T-helper 9 cell (primary cell): ENCODE measurements around the gene TMCC1.

Source experiments
- DNase-seq: peaks from one replicate; pipeline ENCODE4 v3.0.0-alpha.2; 2020

Gene TMCC1

DNA sequence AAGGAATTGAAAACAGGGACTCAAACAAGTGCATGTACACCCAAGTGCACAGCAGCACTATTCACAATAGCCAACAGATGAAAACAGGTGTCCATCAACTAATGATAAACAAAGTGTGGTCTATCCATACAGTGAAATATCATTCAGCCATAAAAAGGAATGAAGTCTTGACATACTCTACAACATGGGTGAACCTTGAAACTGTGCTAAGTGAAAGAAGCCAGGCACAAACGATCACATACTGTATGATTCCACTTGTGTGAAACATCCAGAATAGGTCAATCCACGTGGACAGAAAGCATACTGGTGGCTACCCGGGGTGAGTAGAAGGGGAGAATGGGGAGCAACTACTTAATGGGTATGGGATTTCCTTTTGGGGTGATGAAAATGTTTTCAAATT, 257.4 kb downstream of the TMCC1 start:
- no peak for DNase-seq

DNA sequence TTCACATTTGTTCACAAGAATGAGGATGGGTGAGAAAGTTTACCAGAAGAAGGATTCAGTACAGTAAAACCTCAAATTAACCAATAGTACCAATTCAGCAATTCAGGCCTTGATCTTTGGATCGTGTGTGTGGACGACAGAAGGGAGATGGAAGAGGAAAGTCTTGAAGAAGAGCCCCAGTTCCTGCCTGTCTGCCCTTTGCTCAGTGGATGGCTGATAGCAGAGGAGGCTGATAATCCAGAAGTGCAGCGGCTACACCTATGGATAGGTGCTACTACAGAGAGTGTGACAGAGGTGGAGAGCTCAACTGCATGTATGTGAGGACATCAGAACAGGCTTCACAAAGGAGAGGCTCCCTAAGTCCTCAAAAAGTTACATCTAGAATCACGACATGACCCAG, 257.9 kb downstream of the TMCC1 start:
- DNase-seq: no peak

- no peak for DNase-seq
These were observed 259.6 kb downstream of the TMCC1 start for GRCh38 chr3:129633751-129634481.

DNA sequence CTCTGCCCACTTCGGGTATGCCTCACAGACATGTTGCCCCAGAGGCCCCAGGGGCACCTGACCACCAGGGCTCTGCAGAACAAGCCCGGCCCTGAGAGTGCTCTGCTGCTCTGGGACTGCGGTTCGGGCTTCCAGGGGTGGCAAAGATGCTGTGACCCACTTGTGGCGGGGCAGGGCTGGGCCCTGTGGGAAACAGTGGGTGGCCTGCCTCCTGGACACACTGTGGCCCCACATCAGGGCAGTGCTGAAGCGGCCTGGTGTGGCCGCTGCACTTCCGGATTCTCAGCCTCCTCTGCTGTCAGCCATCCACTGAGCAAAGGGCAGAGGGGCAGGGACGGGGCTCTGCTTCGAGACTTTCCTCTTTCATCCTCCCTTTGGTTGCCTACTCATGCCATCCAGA, 260.5 kb downstream of the TMCC1 start:
- no peak for DNase-seq

DNA sequence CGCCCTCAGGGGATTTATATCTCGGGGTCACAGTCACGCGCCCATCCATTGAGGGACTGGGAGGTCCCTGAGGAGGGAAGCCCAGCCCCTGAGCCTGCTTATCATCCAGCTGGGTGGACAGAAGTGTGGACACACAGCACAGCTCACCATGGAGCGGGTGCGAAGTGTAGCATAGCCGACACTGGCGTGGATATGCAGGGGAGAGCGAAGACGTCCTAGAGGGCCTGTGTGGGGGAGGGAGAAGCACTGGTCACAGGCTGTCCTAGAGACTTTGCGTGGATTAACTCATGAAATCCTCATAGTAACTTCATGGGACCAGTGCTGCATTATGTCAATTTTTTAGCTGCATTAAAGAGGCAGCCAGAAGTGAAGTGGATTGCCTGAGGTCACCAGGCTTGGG, 261.0 kb downstream of the TMCC1 start:
- no peak for DNase-seq

DNA sequence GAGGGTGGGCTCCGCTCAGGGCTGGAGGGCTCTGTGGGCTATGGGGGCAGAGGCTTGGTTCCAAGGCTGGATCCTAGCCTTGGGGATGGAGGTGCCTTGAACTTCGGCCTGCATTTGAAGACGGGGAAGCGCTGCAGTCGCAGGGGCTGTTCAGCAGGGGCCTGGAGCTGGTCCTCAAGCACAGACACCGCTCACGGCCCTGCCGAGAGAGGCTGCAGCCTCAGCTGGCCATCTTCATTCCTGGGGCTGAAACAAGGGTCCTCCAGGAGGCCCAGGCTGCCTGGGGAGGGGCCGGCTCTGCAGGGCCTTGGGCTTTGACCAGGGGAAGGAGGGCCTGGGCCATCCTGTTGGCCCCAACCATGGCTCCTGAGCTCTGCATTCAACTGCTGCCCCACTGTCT, 261.5 kb downstream of the TMCC1 start:
- DNase-seq: no peak

DNA sequence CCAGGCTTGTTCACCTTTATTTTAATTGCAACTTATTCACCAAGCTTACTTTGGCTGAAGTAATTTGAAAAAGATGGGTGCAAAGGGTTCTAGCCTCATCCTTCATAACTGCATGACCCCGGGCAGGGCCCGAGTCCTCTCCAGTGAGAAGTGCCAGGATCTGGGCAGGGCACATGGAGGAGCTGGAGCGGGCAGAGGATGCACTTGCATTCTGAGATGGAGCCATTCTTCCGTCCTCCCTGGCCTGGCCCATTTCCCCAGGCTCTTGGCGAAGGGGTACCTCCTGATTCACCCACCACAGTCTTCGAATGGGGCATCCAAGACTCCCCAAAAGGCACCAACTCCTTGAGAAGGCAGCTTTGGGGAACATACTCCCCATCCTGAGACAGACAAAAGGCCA, 264.5 kb downstream of the TMCC1 start:
- no peak for DNase-seq

DNA sequence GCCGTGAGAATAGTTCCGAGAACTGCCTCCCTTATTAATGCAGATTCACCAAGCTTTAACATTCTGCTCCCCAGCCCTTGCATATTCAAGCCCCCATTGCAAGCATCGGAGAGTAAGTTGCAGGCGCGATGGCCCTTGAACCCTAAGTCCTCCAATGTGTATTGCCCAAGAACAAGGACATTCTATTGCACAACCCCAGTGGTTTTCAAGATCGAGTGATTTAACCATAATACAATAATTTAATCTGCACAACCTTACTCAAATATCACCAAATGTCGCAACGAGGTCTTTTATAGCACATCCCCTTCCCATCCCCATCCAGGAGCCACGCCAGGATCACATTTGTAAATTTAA, 265.4 kb downstream of the TMCC1 start:
- no peak for DNase-seq

DNA sequence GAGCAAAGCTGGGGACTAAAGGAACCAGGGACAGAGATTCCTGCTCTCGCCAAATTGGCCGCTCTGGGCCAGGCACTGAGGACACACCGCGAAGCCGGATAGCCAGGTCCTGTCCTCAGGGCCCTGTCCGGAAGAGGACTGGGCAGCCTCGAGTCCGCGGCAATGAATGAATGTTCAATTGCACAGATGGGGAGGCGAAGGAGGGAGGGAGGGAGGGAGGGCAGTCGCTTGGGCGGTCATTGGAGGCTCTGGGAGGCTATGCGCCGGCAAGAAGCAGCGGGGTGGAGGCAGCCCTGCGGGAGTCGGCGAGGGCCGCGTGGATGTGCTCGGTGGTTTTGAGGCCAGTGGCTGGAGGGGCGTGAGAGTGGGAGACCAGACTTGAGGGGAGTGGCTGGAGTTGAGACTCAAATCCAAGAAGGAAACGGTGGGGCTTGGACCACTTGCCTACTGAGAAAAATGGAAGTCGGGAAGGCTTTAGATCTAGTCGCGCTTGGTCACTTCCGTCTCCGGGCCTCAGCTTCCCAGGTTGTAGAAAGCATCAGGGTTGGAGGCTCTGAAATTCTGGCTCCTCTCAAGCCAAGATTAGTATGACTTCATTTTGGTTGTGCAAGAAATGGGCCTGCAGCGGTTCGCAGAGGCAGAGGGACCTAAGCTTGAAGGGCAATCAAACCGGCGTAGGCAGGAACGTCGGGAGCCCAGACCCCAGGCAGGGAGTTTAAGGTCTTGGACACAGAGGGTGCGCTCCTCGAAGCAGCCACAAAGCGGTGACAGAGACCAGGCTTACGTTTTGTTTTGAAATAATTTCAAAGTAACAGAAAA, 266.0 kb downstream of the TMCC1 start:
- DNase-seq: peak; percentile 44

DNA sequence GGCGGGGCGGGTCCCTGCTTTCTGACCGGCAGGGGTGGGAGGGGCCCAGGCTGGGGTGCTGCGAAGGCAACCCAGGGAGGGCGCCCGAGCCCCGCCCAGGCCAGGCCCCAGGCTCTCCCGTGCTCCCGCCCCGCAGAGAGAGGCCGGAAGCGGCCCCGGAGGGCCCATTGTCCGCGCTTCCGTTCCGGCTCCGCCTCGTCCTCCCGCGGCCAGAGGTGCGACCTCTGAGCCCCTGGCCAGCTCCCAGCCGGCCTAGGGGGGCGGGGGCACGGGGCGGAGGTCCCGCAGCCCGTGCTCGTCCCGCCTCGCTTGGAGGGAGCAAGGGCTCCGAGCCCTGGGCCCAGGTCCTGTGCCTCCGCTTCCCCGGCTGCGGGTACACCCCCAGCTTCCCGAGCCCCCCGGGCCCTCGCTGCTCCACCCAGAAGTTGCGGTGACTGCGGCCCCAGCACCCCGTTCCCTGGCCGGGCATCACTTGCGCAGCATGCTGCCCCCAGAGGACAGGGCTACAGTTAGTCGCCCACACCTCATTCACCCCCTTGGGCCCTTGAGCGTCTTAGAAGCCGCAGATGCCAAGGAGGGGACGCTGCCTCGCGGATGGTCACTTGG, 266.7 kb downstream of the TMCC1 start:
- DNase-seq: peak; percentile 45

DNA sequence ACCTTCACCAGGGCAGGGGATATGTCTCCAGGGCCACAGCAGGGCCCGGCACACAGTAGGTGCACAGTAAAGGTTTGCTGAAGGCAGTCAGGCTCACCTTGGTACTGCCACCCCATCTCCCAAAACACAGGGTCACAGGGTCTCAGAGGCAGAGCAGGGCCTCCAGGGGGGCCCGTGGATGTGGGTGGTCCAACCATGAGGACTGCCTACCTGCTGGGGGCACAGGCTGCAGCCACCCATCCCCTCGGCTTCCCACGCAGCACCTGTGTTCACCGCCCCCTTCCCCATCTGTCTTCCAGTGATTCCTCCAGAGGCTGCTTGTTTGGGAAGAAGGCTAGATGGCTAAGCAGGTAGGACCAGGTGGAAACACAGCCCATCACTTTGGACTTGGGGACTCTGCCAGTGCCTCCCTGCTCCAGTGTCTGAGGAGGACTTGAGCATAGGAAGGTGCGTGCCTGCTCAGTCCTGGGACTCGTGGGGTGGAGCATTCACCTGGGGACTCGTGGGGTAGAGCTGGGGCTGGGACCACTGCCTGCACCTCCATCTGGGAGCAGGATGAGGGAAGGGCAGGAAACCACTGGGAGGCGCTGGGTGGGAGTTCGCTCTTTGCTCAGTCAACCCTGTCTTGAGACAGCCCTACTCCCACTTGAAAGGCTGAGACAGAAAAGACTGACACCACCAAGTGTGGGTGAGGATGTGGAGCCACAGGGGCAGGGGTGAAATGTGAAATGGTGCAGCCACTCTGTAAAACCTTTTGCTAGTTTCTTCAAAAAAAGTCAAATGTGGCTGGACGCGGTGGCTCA, 268.2 kb downstream of the TMCC1 start:
- no peak for DNase-seq

DNA sequence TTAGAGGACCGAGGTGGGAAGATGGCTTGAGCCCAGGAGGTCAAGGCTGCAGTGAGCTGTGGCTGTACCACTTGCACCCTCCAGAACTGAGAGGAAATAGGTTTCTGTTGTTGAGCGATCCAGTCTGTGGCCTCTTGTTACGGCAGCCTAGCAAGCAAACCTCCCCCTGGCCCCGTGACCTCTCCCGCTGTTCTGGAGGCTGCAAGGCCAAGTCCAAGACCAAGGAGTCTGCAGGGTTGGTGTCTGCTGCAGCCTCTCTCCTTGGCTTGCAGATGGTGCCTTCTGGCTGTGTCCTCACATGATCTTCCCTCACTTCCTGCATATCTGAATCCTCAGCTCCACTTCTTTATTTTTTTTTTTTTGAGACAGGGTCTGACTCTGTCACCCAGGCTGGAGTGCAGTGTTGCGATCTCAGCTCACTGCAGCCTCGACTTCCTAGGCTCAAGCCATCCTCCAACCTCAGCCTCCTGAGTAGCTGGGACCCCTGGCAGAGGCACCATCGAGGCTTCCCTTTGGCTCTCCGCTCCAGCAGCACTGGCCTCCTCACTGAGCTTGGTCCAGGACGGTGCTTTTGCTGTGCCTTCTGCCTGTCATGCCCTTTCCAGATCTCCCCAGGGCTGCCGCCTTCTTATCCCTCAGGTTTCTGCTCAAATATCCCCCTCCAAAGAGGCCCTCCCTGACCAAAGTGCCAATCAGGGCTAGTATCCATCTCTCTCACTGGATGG, 269.0 kb downstream of the TMCC1 start:
- DNase-seq: no peak

DNA sequence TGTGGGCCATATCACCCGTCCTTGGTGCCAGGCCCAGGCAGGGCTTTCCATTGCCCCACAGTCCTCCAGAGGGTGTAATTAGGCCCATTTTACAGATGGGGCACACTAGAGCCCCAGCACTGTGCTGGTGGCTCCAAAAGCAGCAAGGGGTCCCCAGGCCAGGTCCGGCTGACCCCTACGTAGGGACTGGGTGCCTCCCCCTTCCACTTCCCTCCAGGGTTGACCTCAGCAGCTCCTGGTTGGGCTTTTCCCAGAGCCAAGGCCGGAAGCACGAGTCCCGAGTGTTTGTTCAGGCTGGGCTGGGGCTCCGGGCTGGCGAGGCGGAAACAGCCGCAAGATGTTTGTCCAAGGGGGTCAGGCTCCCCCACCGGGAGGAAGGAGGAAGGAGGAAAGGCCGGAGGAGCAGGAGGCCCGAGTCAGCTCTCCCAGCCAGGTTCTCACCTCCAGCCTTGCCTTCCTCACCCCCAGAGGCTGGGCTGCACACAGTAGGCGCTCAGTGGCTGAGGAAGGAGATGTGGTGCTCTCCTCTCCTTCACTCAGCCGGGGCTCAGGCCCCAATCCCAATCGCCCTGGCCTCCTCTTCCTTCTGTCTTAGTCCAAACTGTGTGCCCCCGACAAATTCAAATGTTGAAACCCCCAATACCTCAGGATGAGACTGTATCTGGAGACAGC, 269.9 kb downstream of the TMCC1 start:
- no peak for DNase-seq

GRCh38 chr3:129622933-129623332, 270.6 kb downstream of the TMCC1 start:
- DNase-seq: no peak

DNA sequence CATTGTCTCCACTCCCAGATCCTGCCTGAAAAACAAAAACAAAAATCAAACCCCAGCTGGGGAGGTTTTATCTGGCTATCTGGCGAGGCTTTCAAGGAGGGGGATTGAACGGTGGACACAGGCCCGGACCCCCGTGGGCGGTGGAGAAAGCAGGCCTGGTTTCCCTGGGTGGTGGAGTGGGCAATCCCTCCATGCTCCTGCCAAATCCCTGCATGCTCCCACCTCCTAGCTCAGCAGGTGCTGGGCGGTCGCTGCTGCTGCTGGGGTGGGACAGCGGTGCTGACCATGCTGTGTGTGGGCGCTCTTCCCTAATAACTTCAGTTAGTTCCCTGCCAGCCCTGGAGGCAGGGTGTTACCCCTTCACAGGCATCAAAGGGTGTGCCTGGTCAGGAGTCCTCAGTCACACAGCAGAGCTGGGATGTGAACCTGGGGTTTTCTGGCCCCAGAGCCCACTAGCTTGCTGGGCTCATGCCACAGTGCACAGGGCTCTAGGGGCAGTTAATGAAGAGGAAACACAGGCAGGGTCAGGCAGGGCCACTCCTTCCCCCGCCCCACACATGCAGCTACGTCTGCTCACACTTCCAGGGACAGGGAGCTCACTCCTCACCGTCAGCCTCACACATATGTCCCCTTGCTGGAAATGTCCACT, 271.2 kb downstream of the TMCC1 start:
- no peak for DNase-seq

GRCh38 chr3:129621626-129622225, 271.8 kb downstream of the TMCC1 start:
- no peak for DNase-seq

DNA sequence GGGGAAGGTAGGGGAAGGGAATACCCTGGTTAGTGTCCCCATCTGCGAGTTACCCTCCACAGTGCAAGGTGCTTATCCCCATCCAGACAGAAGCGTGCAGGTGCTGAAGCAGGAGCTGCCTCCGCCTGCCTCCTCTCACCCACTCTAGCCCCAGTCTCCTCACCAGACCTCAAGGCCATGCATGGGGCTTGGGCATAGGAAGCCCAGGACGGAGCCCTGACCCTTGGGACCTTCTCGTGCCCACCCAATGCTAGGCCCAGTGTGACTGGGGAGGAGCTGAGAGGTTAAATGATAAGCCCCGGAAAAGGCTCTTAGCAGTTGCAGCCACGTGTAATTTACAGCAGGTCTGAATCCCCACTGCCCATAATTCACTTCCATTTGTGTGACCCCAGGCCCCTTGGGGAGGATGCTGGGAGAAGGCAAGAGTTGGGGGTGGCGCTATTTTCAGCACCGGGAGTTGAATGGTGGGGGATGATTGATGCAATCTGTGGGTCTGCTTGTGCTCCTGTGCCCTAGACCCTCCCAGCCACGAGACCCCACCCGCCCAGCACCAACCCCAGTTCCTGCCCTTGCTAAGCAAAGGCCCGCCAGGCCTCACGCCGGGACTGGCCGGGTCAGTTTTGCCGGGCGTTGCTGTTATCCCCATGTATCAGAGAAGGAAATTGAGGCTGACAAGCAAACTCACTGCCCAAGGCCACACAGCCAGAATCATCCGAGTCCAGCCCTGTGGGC, 272.5 kb downstream of the TMCC1 start:
- no peak for DNase-seq

GRCh38 chr3:129619726-129620162, 273.8 kb downstream of the TMCC1 start:
- no peak for DNase-seq

DNA sequence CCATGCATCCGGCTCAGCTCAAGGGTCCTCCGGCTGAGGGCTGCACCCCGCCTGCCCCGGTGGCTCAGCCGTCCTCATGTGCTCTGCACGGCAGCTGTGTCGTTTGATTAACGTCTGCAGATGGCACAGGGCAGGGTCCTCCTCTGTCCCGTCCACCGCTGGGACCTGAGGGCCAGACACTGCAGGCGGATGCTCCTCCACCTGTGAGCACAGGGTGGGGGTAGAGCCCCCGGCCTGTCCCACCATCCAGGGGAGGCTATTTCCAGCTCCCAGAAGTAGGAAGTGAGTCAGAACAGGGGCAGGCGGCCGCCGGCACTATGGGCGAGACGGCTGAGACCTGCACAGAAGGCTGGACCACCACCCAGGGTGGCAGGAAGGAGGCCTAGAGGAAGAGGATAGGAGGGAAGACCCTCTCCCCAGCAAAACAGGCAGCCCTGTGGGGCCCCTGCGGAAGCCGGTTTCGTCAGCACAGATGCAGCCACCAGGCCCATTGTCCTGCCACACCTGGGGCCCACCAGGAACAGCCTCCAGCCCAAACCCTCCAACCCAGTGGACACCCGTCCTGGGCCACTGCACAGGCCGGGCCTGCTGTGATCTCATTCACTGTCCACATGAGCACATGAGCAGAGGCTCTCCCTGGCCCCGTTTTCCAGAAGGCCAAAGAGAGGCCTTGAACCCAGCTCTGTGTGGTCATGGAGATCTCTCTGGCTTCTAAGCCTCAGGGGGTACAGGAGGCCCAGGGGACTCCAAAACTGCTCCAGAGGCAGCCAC, 274.4 kb downstream of the TMCC1 start:
- DNase-seq: no peak
